Mononuclear cell (primary cell): ENCODE measurements around the gene IL4R. TPM values are rescaled to one million over a fixed set of nuclear protein-coding genes. Genes with fewer than 3 reads are reported as not detected.

Experiments used
- H3K27me3 ChIP-seq: 2 replicates; pipeline ENCODE4 v1.6.0; 2011; ENCODE audit warnings: low read length, control low read depth; ENCODE audit not compliant: insufficient read depth
- H3K4me1 ChIP-seq: 2 replicates; pipeline ENCODE4 v1.5.1; 2011; ENCODE audit warnings: mild to moderate bottlenecking, low read length, control low read depth; ENCODE audit not compliant: insufficient read depth
- H3K4me3 ChIP-seq: 2 replicates; pipeline ENCODE4 v1.5.1; 2011; ENCODE audit warnings: mild to moderate bottlenecking, low read length, moderate library complexity
- H3K9me3 ChIP-seq: 2 replicates; pipeline ENCODE4 v1.5.1; 2011; ENCODE audit warnings: low read depth, mild to moderate bottlenecking, control low read depth, low read length
- total RNA-seq: library from RNA; depleted of rRNA; stranded (reverse); fragments of >200 nt; gene quantifications from one replicate; pipeline ENCODE4 v1.2.3, GENCODE V29; 2012

IL4R gene
- total RNA-seq, 1 donor, result 103 TPM

- Histone ChIP-seq H3K4me1 (peaks cover 86% of the 10 kb centered on the region), H3K9me3 (no peaks in the 10 kb centered on the region), H3K4me3 (peak overlapping the region; percentile 85), H3K27me3 (no peaks in the 10 kb centered on the region)
Measured at GRCh38 chr16:27317320-27317719, 3.5 kb downstream of the IL4R start.

- Histone ChIP-seq H3K4me3 (peak overlapping the region; percentile 14), H3K4me1 (peaks cover 87% of the 10 kb centered on the region), H3K9me3 (no peaks in the 10 kb centered on the region), H3K27me3 (no peaks in the 10 kb centered on the region)
Measured at GRCh38 chr16:27317738-27318391, 4.1 kb downstream of the IL4R start.

GRCh38 chr16:27318392-27319256 is 4.8 kb downstream of the IL4R start:
- no peaks in the 10 kb centered on the region for H3K9me3 ChIP-seq
- H3K4me3 ChIP-seq, result peak overlapping the region; percentile 14
- H3K27me3 ChIP-seq, result no peaks in the 10 kb centered on the region
- peaks cover 89% of the 10 kb centered on the region for H3K4me1 ChIP-seq

- Histone ChIP-seq H3K27me3 (no peaks in the 10 kb centered on the region), H3K4me1 (peaks cover 96% of the 10 kb centered on the region), H3K9me3 (no peaks in the 10 kb centered on the region), H3K4me3 (no peak overlapping the region)
Measured at GRCh38 chr16:27319257-27319965, 5.6 kb downstream of the IL4R start.

- H3K9me3 ChIP-seq, result no peaks in the 10 kb centered on the region
- no peak overlapping the region for H3K4me3 ChIP-seq
- H3K4me1 ChIP-seq, result peaks cover 96% of the 10 kb centered on the region
- H3K27me3 ChIP-seq, result no peaks in the 10 kb centered on the region
Measured at GRCh38 chr16:27320261-27321012, 6.7 kb downstream of the IL4R start.

- H3K27me3 ChIP-seq, result no peaks in the 10 kb centered on the region
- H3K4me3 ChIP-seq, result no peak overlapping the region
- peaks cover 96% of the 10 kb centered on the region for H3K4me1 ChIP-seq
- no peaks in the 10 kb centered on the region for H3K9me3 ChIP-seq
Measured at GRCh38 chr16:27321013-27321915, 7.5 kb downstream of the IL4R start.

- Histone ChIP-seq H3K4me3 (no peak overlapping the region), H3K27me3 (no peaks in the 10 kb centered on the region), H3K9me3 (no peaks in the 10 kb centered on the region), H3K4me1 (peaks cover 96% of the 10 kb centered on the region)
Measured at GRCh38 chr16:27322858-27323780, 9.3 kb downstream of the IL4R start.

GRCh38 chr16:27323781-27324561 is 10.2 kb downstream of the IL4R start:
- Histone ChIP-seq H3K27me3 (no peaks in the 10 kb centered on the region), H3K4me1 (peaks cover 96% of the 10 kb centered on the region), H3K4me3 (no peak overlapping the region), H3K9me3 (no peaks in the 10 kb centered on the region)

- H3K4me3 ChIP-seq, result no peak overlapping the region
- no peaks in the 10 kb centered on the region for H3K27me3 ChIP-seq
- H3K4me1 ChIP-seq, result peaks cover 95% of the 10 kb centered on the region
Measured at GRCh38 chr16:27324851-27325301, 11.1 kb downstream of the IL4R start.

GRCh38 chr16:27325736-27326135 is 12.0 kb downstream of the IL4R start:
- Histone ChIP-seq H3K27me3 (no peaks in the 10 kb centered on the region), H3K4me3 (no peak overlapping the region), H3K4me1 (peaks cover 90% of the 10 kb centered on the region), H3K9me3 (no peaks in the 10 kb centered on the region)

More at GRCh38 chr16:27324851-27325301, 11.1 kb downstream of the IL4R start:
- no peaks in the 10 kb centered on the region for H3K9me3 ChIP-seq

GRCh38 chr16:27326251-27326650 is 12.5 kb downstream of the IL4R start:
- Histone ChIP-seq H3K4me1 (peaks cover 90% of the 10 kb centered on the region), H3K9me3 (no peaks in the 10 kb centered on the region), H3K4me3 (no peak overlapping the region), H3K27me3 (no peaks in the 10 kb centered on the region)

GRCh38 chr16:27326738-27327585 is 13.2 kb downstream of the IL4R start:
- Histone ChIP-seq H3K9me3 (no peaks in the 10 kb centered on the region), H3K4me3 (no peak overlapping the region), H3K4me1 (peaks cover 93% of the 10 kb centered on the region), H3K27me3 (no peaks in the 10 kb centered on the region)
